DMS 273 treated with DMSO at 0.1 percent for 48 hours (cell line): ENCODE measurements around the gene METTL2B.
"Not testable (repeated sequence)": the region's sequence is repeated elsewhere in the genome, so short reads cannot be mapped to it uniquely, and the experiment has no call there.

ENCODE experiments used
- DNase-seq: peaks from one replicate; lab custom pipeline; 2025; lab: John Stamatoyannopoulos, UW

METTL2B gene

DNA sequence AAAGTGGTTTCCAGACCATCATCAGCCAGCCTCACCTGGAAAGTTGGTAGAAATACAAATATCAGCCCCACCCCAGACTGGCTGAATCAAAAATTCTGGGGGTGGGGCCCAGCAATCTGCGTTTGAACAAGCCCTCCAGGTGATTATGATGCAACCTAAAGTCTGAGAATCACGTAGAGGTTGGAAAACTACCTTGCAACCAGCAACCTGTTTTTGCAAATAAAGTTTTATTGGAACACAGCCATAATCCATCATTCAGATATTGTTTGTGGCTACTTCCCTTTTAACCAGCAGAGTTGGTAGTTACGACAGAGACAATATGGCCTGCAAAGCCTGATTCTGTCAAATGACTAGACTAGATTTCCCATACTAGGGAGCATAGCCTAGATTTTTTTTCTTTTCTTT, 49.5 kb downstream of the METTL2B start:
- DNase-seq, result not testable (repeated sequence)

DNA sequence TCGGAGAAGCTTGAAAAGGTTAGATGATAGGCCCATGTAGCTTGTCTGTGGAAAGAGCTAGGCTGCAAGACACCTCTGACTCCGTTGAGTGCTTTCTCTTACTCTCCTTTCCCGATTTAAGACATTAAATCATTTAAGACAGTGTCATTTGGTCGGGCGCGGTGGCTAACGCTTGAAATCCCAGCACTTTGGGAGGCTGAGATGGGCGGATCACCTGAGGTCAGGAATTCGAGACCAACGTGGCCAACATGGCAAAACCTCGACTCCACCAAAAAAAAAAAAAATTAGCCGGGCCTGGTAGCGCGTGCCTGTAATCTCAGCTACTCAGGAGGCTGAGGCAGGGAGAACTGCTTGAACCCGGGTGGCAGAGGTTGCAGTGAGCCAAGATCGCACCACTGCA, 52.6 kb downstream of the METTL2B start:
- not testable (repeated sequence) for DNase-seq

DNA sequence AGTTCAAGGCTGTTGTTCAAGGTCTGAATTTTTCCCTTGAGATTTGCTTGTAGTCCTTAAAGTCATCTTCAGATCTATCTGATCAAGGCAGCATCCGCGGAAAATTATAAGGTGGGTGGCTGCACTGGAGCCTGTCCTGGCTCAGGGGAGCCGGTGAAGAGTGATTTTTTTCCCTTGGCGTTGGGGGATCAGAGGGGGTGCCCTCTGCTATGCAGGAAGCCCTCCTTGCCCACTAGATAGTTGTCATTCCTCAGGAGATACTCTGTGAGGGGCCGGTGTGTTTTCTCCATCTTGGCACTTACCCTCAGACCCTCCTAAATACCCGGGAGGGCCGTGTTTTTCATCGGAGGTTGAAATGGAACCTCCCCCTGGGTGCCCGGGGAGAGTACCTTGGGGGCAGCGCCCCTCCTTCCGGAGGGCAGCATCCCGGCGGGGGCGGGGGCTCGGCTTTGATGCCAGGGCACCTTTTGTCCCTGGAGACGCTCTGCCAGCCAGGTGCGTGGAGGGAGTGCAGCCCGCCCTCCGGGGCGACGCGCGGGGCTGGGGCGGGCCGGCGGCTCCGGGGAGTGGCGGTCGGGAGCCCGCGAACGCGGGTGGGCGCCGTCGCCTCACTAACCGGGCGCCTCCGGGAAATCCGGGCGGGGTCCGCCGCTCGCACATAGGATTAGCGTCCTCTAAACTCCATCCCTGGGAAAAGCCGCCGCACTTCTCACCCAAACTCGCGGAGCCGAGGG, 53.7 kb downstream of the METTL2B start:
- DNase-seq, result not testable (repeated sequence)

DNA sequence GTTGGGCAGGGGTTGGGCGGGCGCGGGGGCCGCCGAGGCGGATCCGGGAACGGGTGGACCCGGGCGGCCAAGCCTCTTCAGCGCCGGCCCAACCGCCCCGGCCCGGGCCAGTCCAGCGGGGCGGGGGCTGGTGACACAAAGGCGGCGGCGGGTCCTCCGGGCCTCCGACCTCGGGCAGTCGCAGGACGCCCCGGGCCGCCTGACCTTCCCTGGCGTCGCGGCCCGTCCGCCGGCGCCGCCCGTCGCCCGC, 54.2 kb downstream of the METTL2B start:
- no peak for DNase-seq

DNA sequence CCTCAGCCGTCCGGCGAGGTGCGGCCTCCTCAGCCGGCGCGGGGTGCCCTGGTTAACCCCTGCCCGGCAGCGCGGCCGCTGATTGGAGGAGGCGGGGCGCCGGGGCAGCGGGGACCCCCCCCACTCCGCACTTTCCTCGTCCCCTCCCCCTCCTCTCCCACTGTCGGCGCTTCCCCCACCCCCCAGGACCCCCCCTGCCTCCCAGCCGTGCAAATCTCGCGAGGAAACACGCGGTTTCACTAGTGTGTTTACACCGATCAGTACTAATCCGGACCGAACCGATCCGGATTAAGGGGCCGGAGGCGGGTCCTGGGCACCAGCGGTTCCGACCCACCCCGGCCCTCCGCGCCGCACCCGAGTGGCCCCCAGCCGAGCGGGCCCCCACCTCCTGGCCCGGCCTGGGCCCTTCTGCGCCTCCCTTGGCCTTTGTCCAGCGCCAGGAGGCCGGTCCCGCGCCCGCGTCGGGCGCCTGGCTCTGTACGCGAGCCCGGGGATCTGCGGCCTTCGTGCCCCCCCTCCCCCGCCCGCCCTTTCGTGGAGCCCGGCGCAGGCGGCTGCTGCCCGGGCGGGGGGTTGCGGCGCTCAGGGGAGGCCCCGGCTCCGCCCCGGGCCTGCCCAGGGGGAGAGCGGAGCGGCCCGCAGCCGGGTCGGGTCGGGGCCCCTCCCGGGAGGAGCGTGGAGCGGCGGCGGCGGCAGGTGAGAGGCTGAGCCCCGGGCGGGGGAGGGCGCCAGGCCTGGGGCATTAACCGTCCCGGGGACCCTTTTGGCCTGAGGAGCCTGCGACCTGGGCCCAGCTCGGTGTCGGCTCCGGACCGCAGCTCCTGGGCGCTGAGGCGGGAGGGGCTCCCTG, 54.8 kb downstream of the METTL2B start:
- DNase-seq, result peak; percentile 49

DNA sequence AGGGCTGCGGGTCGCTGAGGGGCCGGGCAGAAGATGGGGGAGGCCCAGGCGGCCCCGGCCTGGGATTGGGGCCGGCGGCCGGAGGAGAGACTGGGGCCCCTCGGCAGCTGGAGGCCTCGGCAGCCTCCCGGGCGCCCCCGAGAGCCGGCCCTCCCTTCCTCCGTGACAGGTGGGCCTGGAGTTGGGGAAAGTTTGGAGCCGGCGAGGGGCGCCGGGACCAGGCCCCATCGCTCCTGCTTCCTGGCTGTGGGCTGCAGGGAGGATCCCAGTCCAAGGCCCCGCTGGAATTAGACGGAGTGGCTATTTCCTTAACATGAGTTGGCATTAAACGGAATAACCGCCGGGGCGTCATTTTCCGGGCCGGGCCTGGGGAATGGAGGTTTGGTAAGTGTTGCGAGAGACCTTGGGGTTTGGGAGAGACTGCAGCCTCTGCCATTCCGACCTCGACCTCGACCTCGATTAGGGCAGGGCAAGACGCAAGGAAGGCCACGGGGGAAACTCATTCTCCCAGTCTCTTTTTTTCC, 55.5 kb downstream of the METTL2B start:
- not testable (repeated sequence) for DNase-seq

DNA sequence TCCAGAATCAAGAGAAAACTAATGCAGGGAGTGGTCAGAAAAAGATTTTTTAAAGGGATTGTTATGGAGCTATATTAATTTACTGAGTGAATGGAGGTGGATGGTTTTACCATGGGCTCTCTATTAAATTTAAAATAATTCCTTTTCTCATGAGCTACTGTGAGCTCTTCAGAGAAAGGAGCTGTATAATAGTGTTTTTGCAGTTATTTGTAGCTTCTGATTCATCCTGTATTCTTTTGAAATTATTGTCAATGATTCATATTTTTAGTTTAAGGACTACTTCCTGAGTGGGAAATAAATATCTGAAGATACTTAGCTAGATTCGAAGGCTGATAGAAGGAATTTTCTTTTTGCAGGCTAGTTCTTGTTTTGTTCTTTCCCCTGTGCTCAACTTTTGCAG, 56.4 kb downstream of the METTL2B start:
- DNase-seq, result not testable (repeated sequence)

DNA sequence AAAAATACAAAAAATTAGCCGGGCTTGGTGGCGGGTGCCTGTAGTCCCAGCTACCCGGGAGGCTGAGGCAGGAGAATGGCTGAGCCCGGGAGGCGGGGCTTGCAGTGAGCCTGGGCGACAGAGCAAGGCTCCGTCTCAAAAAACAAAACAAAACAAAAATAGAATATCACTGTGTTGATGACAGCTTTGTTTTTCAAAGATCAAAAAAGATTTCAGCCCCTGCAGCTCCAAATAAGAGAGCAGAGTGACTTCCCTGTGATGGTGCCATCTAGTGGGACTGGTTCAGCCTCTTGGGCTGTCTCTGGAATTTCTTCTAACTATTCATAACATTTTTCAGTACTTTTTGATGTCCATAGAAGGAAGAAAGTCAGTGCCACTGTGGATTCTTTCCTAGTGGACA, 60.9 kb downstream of the METTL2B start:
- DNase-seq, result not testable (repeated sequence)

DNA sequence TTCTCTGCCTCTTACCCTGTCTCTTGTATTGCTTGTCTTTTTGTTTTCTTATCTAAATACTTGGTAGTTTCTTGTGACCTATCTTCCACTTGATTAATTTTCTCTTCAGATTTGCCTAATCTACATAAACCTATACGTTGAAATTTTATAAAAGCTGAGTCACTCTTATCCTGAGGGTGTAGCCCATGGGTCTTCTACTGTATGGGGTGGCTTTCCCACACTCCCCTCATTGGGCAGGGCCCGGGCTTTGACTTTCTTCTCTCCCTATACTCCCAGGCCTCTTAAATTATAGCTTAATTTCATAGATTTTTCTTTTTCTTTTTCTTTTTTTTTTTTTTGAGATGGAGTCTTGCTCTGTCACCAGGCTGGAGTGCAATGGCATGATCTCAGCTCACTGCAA, 66.0 kb downstream of the METTL2B start:
- DNase-seq, result not testable (repeated sequence)

DNA sequence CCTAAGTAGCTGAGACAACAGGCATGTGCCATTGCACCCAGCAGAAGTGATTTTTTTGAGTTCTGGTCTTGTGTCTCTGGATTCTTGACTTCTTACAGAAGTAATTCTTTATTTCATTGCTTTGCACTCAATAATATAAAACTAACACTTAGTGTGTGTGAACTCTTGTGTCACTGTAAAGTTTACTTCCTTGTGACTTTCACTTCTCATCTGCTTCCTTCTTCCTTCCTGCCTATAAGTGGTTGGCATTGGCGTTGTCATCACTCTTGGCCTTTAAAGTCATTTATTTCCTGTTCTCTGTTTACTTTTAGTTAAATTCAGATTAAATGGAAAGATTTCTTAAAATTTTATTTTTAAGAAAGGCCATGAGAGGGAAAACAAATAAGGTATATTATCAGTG, 66.8 kb downstream of the METTL2B start:
- not testable (repeated sequence) for DNase-seq

DNA sequence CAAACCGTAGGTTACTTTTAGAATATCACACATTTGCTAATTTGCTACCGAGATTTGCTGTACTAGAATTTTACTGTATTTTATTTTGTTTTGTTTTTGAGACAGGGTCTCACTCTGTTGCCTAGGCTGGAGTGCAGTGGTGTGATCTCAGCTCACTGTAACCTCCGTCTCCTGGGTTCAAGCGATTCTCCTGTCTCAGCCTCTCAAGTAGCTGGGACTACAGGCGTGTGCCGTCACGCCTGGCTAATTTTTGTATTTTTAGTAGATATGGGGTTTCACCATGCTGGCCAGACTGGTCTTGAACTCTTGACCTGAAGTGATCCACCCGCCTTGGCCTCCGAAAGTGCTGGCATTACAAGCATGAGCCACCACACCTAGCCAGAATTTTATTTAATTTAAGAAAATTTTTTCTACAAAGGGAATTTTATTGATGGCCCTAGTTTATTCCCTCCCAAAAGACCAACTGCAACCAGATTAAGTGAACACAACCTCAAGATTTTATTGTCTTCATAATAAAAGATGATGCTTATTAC, 69.8 kb downstream of the METTL2B start:
- not testable (repeated sequence) for DNase-seq

DNA sequence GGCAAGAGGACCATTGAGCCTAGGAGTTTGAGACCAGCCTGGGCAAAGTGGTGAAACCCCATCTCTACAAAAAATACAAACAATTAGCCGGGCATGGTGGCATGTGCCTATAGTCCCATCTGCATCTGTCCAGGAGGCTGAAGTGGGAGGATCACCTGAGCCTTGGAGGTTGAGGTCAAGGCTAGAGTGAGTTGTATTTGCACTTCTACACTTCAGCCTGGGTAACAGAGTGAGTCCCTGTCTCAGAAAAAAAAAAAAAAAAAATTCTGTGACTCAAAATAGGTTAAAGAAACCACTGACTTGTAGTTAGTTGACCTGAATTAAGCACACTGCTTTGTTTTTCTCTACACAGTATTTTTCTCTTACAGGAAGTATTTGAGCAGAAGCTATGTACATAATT, 74.4 kb downstream of the METTL2B start:
- no peak for DNase-seq

DNA sequence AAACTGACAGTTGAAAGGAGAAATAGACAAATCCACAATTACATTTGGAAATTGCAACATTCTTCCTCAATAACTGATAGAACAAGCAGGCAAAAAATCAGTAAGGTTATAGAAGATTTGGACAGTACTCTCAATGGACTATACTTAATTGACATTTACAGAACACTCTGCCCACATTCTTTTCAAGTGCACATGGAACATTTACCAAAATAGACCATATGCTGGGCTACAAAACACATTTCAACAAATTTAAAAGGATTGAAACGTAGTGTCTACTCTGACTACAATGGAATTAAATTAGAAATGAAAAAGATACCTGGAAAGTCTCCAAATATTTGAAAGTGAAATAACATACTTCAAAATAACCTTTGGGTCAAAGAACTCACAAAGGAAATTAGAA, 77.8 kb downstream of the METTL2B start:
- DNase-seq, result not testable (repeated sequence)
